Stomach smooth muscle (tissue), 2 donors: ENCODE results near the gene RNF144A.

Source experiments
- H3K27ac ChIP-seq: one replicate; pipeline ENCODE4 v1.7.0; 2013; ENCODE audit warnings: mild to moderate bottlenecking, low read length, inconsistent platforms
- H3K27me3 ChIP-seq, 2 donors: one replicate each; pipeline ENCODE4 v1.7.0; 2013; ENCODE audit warnings: low read length in 2 of 2; ENCODE audit not compliant: insufficient read depth in 2 of 2, control insufficient read depth in 1 of 2
- H3K36me3 ChIP-seq, 2 donors: one replicate each; pipeline ENCODE4 v1.7.0; 2013; ENCODE audit warnings: low read length in 2 of 2; ENCODE audit not compliant: control insufficient read depth in 2 of 2, insufficient read depth in 2 of 2
- H3K4me1 ChIP-seq: one replicate; pipeline ENCODE4 v1.7.0; 2013; ENCODE audit warnings: low read length; ENCODE audit not compliant: control insufficient read depth, insufficient read depth
- H3K4me3 ChIP-seq, 2 donors: one replicate each; pipeline ENCODE4 v1.7.0; 2013; ENCODE audit warnings: low read length in 2 of 2
- H3K9ac ChIP-seq, 2 donors: one replicate each; pipeline ENCODE4 v1.7.0; 2013; ENCODE audit warnings: low read length in 2 of 2, mild to moderate bottlenecking in 1 of 2
- H3K9me3 ChIP-seq, 2 donors: one replicate each; pipeline ENCODE4 v1.7.0; 2013; ENCODE audit warnings: low read length in 2 of 2; ENCODE audit not compliant: control insufficient read depth in 2 of 2
- donor health status: healthy.
- donor health status: Pancreatic carcinoma.

The RNF144A gene

GRCh38 chr2:6947929-6948676 is 30.9 kb downstream of the RNF144A start:
- H3K27me3 ChIP-seq = no peaks in the 10 kb centered on the region
- H3K9ac ChIP-seq = no peak overlapping the region
- H3K36me3 ChIP-seq = no peaks in the 10 kb centered on the region
- peaks cover 4% of the 10 kb centered on the region for H3K4me1 ChIP-seq
- H3K4me3 ChIP-seq = no peak overlapping the region
- H3K27ac ChIP-seq = no peak overlapping the region
- H3K9me3 ChIP-seq = no peaks in the 10 kb centered on the region

- Histone ChIP-seq H3K27ac (no peak overlapping the region), H3K36me3 (no peaks in the 10 kb centered on the region), H3K9me3 (no peaks in the 10 kb centered on the region)
These were observed 31.6 kb downstream of the RNF144A start for GRCh38 chr2:6948677-6949351.

GRCh38 chr2:6951046-6951445 is 33.8 kb downstream of the RNF144A start:
- no peaks in the 10 kb centered on the region for H3K27me3 ChIP-seq
- no peaks in the 10 kb centered on the region for H3K4me1 ChIP-seq
- H3K9me3 ChIP-seq = no peaks in the 10 kb centered on the region
- H3K4me3 ChIP-seq = no peak overlapping the region
- H3K9ac ChIP-seq = no peak overlapping the region
- no peaks in the 10 kb centered on the region for H3K36me3 ChIP-seq
- no peak overlapping the region for H3K27ac ChIP-seq

More at GRCh38 chr2:6948677-6949351, 31.6 kb downstream of the RNF144A start:
- H3K4me1 ChIP-seq = peaks cover 4% of the 10 kb centered on the region
- no peak overlapping the region for H3K9ac ChIP-seq
- H3K4me3 ChIP-seq = no peak overlapping the region
- no peaks in the 10 kb centered on the region for H3K27me3 ChIP-seq

- no peaks in the 10 kb centered on the region for H3K27me3 ChIP-seq
- H3K27ac ChIP-seq = no peak overlapping the region
- H3K4me1 ChIP-seq = no peaks in the 10 kb centered on the region
- H3K9me3 ChIP-seq = no peaks in the 10 kb centered on the region
- no peak overlapping the region for H3K9ac ChIP-seq
- H3K4me3 ChIP-seq = no peak overlapping the region
- H3K36me3 ChIP-seq = no peaks in the 10 kb centered on the region
These were observed 34.9 kb downstream of the RNF144A start for GRCh38 chr2:6952101-6952500.

- H3K27ac ChIP-seq = no peak overlapping the region
- no peaks in the 10 kb centered on the region for H3K27me3 ChIP-seq
- H3K4me1 ChIP-seq = no peaks in the 10 kb centered on the region
- H3K36me3 ChIP-seq = no peaks in the 10 kb centered on the region
- no peaks in the 10 kb centered on the region for H3K9me3 ChIP-seq
- no peak overlapping the region for H3K4me3 ChIP-seq
- H3K9ac ChIP-seq = no peak overlapping the region
These were observed 37.4 kb downstream of the RNF144A start for GRCh38 chr2:6954586-6954985.

- Histone ChIP-seq H3K4me3 (no peak overlapping the region), H3K27ac (no peak overlapping the region), H3K9ac (no peak overlapping the region), H3K4me1 (peaks cover 5% of the 10 kb centered on the region), H3K27me3 (no peaks in the 10 kb centered on the region), H3K36me3 (no peaks in the 10 kb centered on the region), H3K9me3 (no peaks in the 10 kb centered on the region)
These were observed 38.4 kb downstream of the RNF144A start for GRCh38 chr2:6955511-6956136.

- Histone ChIP-seq H3K9me3 (no peaks in the 10 kb centered on the region), H3K27me3 (no peaks in the 10 kb centered on the region), H3K4me1 (peaks cover 8% of the 10 kb centered on the region), H3K9ac (no peak overlapping the region), H3K36me3 (no peaks in the 10 kb centered on the region), H3K27ac (no peak overlapping the region), H3K4me3 (no peak overlapping the region)
These were observed 39.4 kb downstream of the RNF144A start for GRCh38 chr2:6956566-6956965.

- no peaks in the 10 kb centered on the region for H3K27me3 ChIP-seq
- no peaks in the 10 kb centered on the region for H3K9me3 ChIP-seq
- no peak overlapping the region for H3K4me3 ChIP-seq
- peaks cover 8% of the 10 kb centered on the region for H3K4me1 ChIP-seq
- H3K27ac ChIP-seq = no peak overlapping the region
- H3K36me3 ChIP-seq = no peaks in the 10 kb centered on the region
- H3K9ac ChIP-seq = no peak overlapping the region
These were observed 40.0 kb downstream of the RNF144A start for GRCh38 chr2:6957031-6957714.

- Histone ChIP-seq H3K9me3 (no peaks in the 10 kb centered on the region), H3K36me3 (no peaks in the 10 kb centered on the region), H3K27me3 (no peaks in the 10 kb centered on the region), H3K4me1 (peaks cover 8% of the 10 kb centered on the region), H3K9ac (no peak overlapping the region), H3K27ac (no peak overlapping the region), H3K4me3 (no peak overlapping the region)
These were observed 40.9 kb downstream of the RNF144A start for GRCh38 chr2:6957910-6958615.

- H3K4me1 ChIP-seq = peaks cover 8% of the 10 kb centered on the region
These were observed 41.5 kb downstream of the RNF144A start for GRCh38 chr2:6958616-6959235.

More at GRCh38 chr2:6958616-6959235, 41.5 kb downstream of the RNF144A start:
- Histone ChIP-seq H3K27ac (no peak overlapping the region), H3K36me3 (no peaks in the 10 kb centered on the region), H3K9me3 (no peaks in the 10 kb centered on the region), H3K9ac (no peak overlapping the region), H3K27me3 (no peaks in the 10 kb centered on the region), H3K4me3 (no peak overlapping the region)
